ENCODE results near the gene GIT1. TPM values are rescaled to one million over a fixed set of nuclear protein-coding genes. Genes with fewer than 3 reads are reported as not detected.

Gene GIT1
- polyA plus RNA-seq, 1 of the 3 experiments (the other 2 are of a cell fraction) = 42.9 TPM

DNA sequence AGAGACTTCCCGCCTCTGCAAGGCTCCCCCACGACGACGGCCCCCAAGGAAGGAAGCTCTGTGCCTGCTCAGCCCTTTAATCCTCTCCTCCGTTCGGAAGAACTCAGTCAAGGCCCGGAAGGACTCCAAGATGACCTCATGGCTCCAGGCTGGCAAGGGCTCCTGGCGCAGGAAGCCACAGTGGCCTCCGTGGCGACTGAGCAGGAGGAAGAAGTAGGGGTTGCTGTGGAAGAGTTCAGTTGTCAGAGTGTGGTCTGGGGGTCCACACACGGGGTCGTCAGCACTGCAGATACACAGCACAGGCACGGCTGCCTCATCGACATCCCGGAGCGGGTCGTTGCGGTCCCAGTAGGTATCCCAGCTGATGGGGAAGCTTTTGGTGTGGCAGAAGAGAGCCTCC is 26.8 kb downstream of the GIT1 start:
- WGBS (ENCODE audit: low lambda C conversion rate) = 92% methylated on average over 16 of the region's 18 CpGs

DNA sequence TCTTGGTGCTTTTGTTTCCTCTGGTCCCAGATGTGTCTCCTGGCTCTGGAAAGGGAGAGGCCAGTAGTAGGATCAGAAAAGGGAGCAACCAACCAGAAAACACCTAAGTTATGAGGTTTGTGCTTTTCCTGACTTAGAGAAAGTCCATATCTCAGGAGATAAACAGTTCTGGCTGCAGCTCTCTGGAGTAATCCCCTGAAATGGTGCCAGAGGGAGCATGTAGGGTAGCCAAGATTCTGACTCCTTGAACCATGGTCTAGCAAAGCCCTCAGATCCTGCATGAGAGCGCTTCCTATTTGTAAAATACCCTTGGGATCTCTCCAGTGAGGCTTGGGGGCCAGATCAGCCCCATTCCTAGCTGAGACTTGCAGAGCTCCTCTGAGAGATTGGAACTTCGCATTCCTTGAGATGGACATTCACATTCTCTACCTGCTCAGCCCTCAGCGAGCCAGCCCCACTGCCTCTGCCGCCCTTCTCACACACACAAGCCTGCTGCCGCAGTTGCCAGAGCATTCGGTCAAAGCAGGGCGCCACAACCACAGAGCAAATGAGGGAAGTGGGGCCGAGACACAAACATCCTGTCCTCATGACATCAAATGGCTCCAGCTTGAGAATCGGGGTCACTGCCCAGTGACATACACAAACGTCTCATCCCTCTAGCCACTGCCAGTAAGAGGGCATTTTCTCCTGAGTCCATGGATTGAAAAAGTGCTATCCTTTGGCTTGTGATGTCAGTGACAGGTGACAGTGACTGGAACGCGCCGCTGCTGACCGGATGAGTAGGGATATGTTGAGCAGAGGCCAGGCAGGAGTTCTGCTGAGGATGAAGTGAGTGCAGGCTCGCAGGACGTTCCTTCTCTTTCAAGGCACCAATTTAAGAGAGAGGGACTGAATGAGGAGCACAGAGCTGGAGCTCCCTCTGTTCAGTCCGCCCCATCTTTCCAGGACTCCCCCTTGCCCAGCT is 27.6 kb downstream of the GIT1 start:
- ChIA-PET POLR2A (no interaction called here), CTCF (interaction anchor here (1.2 to 2.7 kb wide), 3 partner anchors 11 to 438 kb away, joined by 5 to 15 read pairs (median 6); no protein-coding TSS in a partner anchor)
- H3K4me1 ChIP-seq (ENCODE audit: control insufficient read depth in 1 of 2, insufficient read depth in 2 of 2, low read depth in 1 of 2, low read length in 1 of 2) = peaks cover 0 to 8% of the 10 kb centered on the region in 2 experiments; a peak in 1 of 4 replicates
- no peak overlapping the region for H2AFZ ChIP-seq (ENCODE audit: low read depth)
- H3K9ac ChIP-seq = no peak overlapping the region
- no peak for TF ChIP-seq RAD21 (IDR thresholded peaks at IDR 0.05; ENCODE audit: low read length)
- H4K20me1 ChIP-seq (ENCODE audit: insufficient read depth) = no peaks in the 10 kb centered on the region
- H3K27me3 ChIP-seq (ENCODE audit: insufficient read depth) = no peaks in the 10 kb centered on the region
- no peak overlapping the region for H3K27ac ChIP-seq (ENCODE audit: low read depth in 2 of 2, low read length in 1 of 2)
- WGBS (ENCODE audit: low lambda C conversion rate) = 95% methylated on average over 16 of the region's 17 CpGs
- H3K79me2 ChIP-seq (ENCODE audit: insufficient read depth) = peaks cover 3% of the 10 kb centered on the region; the same call in 1 of the 2 replicates
- no peak for DNase-seq
- no peak overlapping the region for H3K4me3 ChIP-seq (ENCODE audit: low read depth in 2 of 2, low read length in 1 of 2)
- peaks cover 4% of the 10 kb centered on the region in 2 experiments for H3K36me3 ChIP-seq (replicated peaks in 1 of 2; ENCODE audit: control insufficient read depth in 1 of 2, insufficient read depth in 2 of 2, low read length in 1 of 2)
- H3F3A ChIP-seq (replicated peaks; ENCODE audit: insufficient read depth) = no peaks in the 10 kb centered on the region
- H3K9me2 ChIP-seq = no peaks in the 10 kb centered on the region
- no peak overlapping the region for H3K4me2 ChIP-seq
- H3K9me3 ChIP-seq = no peaks in the 10 kb centered on the region

More for the DNA sequence above, 26.8 kb downstream of the GIT1 start:
- no peak for TF ChIP-seq GABPA (IDR thresholded peaks at IDR 0.05; ENCODE audit: low read depth)
- no peak for TF ChIP-seq EP300 (IDR thresholded peaks at IDR 0.05; ENCODE audit: borderline replicate concordance in 1 of 2, low read depth in 1 of 2, low read length in 1 of 2)
- TF ChIP-seq RFX5 (IDR thresholded peaks at IDR 0.05; ENCODE audit: low read length) = no peak
- TF ChIP-seq, protein P1, sequence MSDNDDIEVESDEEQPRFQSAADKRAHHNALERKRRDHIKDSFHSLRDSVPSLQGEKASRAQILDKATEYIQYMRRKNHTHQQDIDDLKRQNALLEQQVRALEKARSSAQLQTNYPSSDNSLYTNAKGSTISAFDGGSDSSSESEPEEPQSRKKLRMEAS (IDR thresholded peaks at IDR 0.05; ENCODE audit: low read depth) = no peak
- no peak for TF ChIP-seq TCF12 (IDR thresholded peaks at IDR 0.05)
- no peak for TF ChIP-seq FOSL2 (IDR thresholded peaks at IDR 0.05; ENCODE audit: borderline replicate concordance, low read depth)
- no peak for TF ChIP-seq MXI1 (IDR thresholded peaks at IDR 0.05; ENCODE audit: low read depth, low read length)
- Histone ChIP-seq H3K9ac (no peak overlapping the region), H3F3A (replicated peaks; ENCODE audit: insufficient read depth) (peaks cover 2% of the 10 kb centered on the region), H3K4me2 (no peak overlapping the region), H3K27me3 (ENCODE audit: insufficient read depth) (no peaks in the 10 kb centered on the region), H4K20me1 (ENCODE audit: insufficient read depth) (no peaks in the 10 kb centered on the region), H3K27ac (ENCODE audit: low read depth in 2 of 2, low read length in 1 of 2) (no peak overlapping the region), H3K4me1 (ENCODE audit: control insufficient read depth in 1 of 2, insufficient read depth in 2 of 2, low read depth in 1 of 2, low read length in 1 of 2) (peaks cover 0 to 8% of the 10 kb centered on the region in 2 experiments; a peak in 1 of 4 replicates), H3K36me3 (replicated peaks in 1 of 2; ENCODE audit: control insufficient read depth in 1 of 2, insufficient read depth in 2 of 2, low read length in 1 of 2) (peaks cover 4% of the 10 kb centered on the region in 2 experiments), H3K4me3 (ENCODE audit: low read depth in 2 of 2, low read length in 1 of 2) (no peak overlapping the region), H2AFZ (ENCODE audit: low read depth) (no peak overlapping the region), H3K79me2 (ENCODE audit: insufficient read depth) (peaks cover 3% of the 10 kb centered on the region; the same call in 1 of the 2 replicates), H3K9me2 (no peaks in the 10 kb centered on the region), H3K9me3 (no peaks in the 10 kb centered on the region)
- ChIA-PET CTCF (interaction anchor here (1.8 to 2.7 kb wide), 3 partner anchors 10 to 439 kb away, joined by 5 to 15 read pairs (median 7); no protein-coding TSS in a partner anchor), POLR2A (no interaction called here)
- no peak for DNase-seq

DNA sequence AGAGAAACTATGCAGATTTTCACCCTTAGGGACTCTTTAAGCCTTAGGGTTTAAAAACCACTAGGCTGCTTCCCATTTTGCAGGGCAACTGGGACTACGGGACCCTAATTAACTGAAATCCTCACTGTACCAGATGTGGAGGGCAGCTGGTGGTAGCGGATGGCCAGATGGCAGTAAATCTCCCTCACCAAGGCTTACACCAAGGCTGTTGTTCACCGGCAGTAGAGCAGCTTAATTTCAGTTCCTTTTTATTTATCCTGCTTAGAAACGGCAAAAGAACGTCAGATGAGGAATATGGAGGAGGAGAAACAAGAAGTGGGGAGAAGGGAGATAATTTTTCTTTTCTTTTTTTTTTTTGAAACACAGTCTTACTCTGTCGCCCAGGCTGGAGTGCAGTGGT is 29.1 kb downstream of the GIT1 start:
- no peaks in the 10 kb centered on the region for H3K9me3 ChIP-seq
- no peaks in the 10 kb centered on the region for H3F3A ChIP-seq (replicated peaks; ENCODE audit: insufficient read depth)
- peaks cover 4% of the 10 kb centered on the region in 2 experiments for H3K36me3 ChIP-seq (replicated peaks in 1 of 2; ENCODE audit: control insufficient read depth in 1 of 2, insufficient read depth in 2 of 2, low read length in 1 of 2)
- H3K9me2 ChIP-seq = no peaks in the 10 kb centered on the region
- ChIA-PET POLR2A (no interaction called here), CTCF (interaction anchor here (1.9 to 2.7 kb wide), 2 partner anchors 13 to 190 kb away, joined by 6 to 15 read pairs; no protein-coding TSS in a partner anchor)
- H3K79me2 ChIP-seq (ENCODE audit: insufficient read depth) = peaks cover 3% of the 10 kb centered on the region; the same call in 1 of the 2 replicates
- no peaks in the 10 kb centered on the region for H3K27me3 ChIP-seq (ENCODE audit: insufficient read depth)
- no peak overlapping the region for H3K27ac ChIP-seq (ENCODE audit: low read depth in 2 of 2, low read length in 1 of 2)
- H4K20me1 ChIP-seq (ENCODE audit: insufficient read depth) = no peaks in the 10 kb centered on the region
- 86% methylated on average over 6 of the region's 6 CpGs for WGBS (ENCODE audit: low lambda C conversion rate)
- DNase-seq = peak; percentile 63
- peaks cover 0 to 2% of the 10 kb centered on the region in 2 experiments; a peak in 1 of 4 replicates for H3K4me1 ChIP-seq (ENCODE audit: control insufficient read depth in 1 of 2, insufficient read depth in 2 of 2, low read depth in 1 of 2, low read length in 1 of 2)
- H3K4me2 ChIP-seq = no peak overlapping the region
- H2AFZ ChIP-seq (ENCODE audit: low read depth) = no peak overlapping the region
- H3K9ac ChIP-seq = no peak overlapping the region
- no peak overlapping the region for H3K4me3 ChIP-seq (ENCODE audit: low read depth in 2 of 2, low read length in 1 of 2)
- TF ChIP-seq, protein P2, sequence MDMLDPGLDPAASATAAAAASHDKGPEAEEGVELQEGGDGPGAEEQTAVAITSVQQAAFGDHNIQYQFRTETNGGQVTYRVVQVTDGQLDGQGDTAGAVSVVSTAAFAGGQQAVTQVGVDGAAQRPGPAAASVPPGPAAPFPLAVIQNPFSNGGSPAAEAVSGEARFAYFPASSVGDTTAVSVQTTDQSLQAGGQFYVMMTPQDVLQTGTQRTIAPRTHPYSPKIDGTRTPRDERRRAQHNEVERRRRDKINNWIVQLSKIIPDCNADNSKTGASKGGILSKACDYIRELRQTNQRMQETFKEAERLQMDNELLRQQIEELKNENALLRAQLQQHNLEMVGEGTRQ (IDR thresholded peaks at IDR 0.05; ENCODE audit: borderline replicate concordance, low read depth, low read length) = no peak
- TF ChIP-seq, protein P3, sequence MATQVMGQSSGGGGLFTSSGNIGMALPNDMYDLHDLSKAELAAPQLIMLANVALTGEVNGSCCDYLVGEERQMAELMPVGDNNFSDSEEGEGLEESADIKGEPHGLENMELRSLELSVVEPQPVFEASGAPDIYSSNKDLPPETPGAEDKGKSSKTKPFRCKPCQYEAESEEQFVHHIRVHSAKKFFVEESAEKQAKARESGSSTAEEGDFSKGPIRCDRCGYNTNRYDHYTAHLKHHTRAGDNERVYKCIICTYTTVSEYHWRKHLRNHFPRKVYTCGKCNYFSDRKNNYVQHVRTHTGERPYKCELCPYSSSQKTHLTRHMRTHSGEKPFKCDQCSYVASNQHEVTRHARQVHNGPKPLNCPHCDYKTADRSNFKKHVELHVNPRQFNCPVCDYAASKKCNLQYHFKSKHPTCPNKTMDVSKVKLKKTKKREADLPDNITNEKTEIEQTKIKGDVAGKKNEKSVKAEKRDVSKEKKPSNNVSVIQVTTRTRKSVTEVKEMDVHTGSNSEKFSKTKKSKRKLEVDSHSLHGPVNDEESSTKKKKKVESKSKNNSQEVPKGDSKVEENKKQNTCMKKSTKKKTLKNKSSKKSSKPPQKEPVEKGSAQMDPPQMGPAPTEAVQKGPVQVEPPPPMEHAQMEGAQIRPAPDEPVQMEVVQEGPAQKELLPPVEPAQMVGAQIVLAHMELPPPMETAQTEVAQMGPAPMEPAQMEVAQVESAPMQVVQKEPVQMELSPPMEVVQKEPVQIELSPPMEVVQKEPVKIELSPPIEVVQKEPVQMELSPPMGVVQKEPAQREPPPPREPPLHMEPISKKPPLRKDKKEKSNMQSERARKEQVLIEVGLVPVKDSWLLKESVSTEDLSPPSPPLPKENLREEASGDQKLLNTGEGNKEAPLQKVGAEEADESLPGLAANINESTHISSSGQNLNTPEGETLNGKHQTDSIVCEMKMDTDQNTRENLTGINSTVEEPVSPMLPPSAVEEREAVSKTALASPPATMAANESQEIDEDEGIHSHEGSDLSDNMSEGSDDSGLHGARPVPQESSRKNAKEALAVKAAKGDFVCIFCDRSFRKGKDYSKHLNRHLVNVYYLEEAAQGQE (IDR thresholded peaks at IDR 0.05; ENCODE audit: low read depth, low read length) = no peak
- TF ChIP-seq, protein P4, sequence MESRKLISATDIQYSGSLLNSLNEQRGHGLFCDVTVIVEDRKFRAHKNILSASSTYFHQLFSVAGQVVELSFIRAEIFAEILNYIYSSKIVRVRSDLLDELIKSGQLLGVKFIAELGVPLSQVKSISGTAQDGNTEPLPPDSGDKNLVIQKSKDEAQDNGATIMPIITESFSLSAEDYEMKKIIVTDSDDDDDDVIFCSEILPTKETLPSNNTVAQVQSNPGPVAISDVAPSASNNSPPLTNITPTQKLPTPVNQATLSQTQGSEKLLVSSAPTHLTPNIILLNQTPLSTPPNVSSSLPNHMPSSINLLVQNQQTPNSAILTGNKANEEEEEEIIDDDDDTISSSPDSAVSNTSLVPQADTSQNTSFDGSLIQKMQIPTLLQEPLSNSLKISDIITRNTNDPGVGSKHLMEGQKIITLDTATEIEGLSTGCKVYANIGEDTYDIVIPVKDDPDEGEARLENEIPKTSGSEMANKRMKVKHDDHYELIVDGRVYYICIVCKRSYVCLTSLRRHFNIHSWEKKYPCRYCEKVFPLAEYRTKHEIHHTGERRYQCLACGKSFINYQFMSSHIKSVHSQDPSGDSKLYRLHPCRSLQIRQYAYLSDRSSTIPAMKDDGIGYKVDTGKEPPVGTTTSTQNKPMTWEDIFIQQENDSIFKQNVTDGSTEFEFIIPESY (IDR thresholded peaks at IDR 0.05; ENCODE audit: borderline replicate concordance, low read depth) = no peak
- TF ChIP-seq JUND (IDR thresholded peaks at IDR 0.05) (no peak), TEAD4 (IDR thresholded peaks at IDR 0.05; ENCODE audit: borderline replicate concordance, insufficient read depth) (no peak)
